Caco-2 (cell line): ENCODE measurements around the gene FASN. TPM values are rescaled to one million over a fixed set of nuclear protein-coding genes. Genes with fewer than 3 reads are reported as not detected.
A peak's percentile ranks its signal among the peaks of the same experiment; 100 is the strongest.

Experiments
- BruUV-seq: library from RNA; stranded (reverse); fragments of 400-500 nt; replicated peaks from 2 replicates; lab custom pipeline; 2021; lab: Mats Ljungman, UMichigan
- CTCF ChIA-PET: fragments of 300-600 bp; sonication (Branson Sonifier 250); formaldehyde crosslinking; loops from one replicate; lab custom pipeline; 2022; ENCODE audit warnings: antibody characterized with exemption; lab: Charles Lee
- POLR2A ChIA-PET: fragments of 300-600 bp; sonication (Branson Sonifier 250); formaldehyde crosslinking; loops from one replicate; lab custom pipeline; 2022; ENCODE audit warnings: antibody characterized with exemption; lab: Charles Lee
- DNase-seq, 2 experiments: peaks; one replicate each; pipeline versions ENCODE4 v3.0.0 to v3.0.0-alpha.2; 2020 to 2022
- H3K27me3 ChIP-seq: replicated peaks from 2 replicates; pipeline ENCODE4 v1.6.0; 2011; ENCODE audit warnings: low read length; ENCODE audit not compliant: control insufficient read depth, insufficient read depth
- H3K36me3 ChIP-seq: 2 replicates; pipeline ENCODE4 v1.5.1; 2011; ENCODE audit warnings: low read length; ENCODE audit not compliant: control insufficient read depth, insufficient read depth
- H3K4me1 ChIP-seq: fragments of 250-450 bp; sonication (Bioruptor Pico); 2 replicates; pipeline ENCODE4 v1.5.1; 2020; ENCODE audit warnings: mild to moderate bottlenecking
- H3K4me3 ChIP-seq: 2 replicates; pipeline ENCODE4 v1.5.1; 2011; ENCODE audit warnings: low read depth, mild to moderate bottlenecking, control low read depth, low read length
- H3K9me3 ChIP-seq: fragments of 250-450 bp; sonication (Bioruptor Pico); 2 replicates; pipeline ENCODE4 v1.5.1; 2020; ENCODE audit warnings: mild to moderate bottlenecking, moderate library complexity
- H3K27ac Mint-ChIP-seq: one replicate; pipeline ENCODE4 v1.8.0; 2022; ENCODE audit warnings: mixed read lengths; ENCODE audit not compliant: unreplicated experiment
- H3K27me3 Mint-ChIP-seq: one replicate; pipeline ENCODE4 v1.8.0; 2022; ENCODE audit warnings: mixed read lengths; ENCODE audit not compliant: insufficient read depth, unreplicated experiment
- H3K36me3 Mint-ChIP-seq: one replicate; pipeline ENCODE4 v1.8.0; 2022; ENCODE audit warnings: mild to moderate bottlenecking, mixed read lengths; ENCODE audit not compliant: insufficient read depth, unreplicated experiment
- H3K4me1 Mint-ChIP-seq: one replicate; pipeline ENCODE4 v1.8.0; 2022; ENCODE audit warnings: low read depth, mixed read lengths; ENCODE audit not compliant: unreplicated experiment
- H3K4me3 Mint-ChIP-seq: one replicate; pipeline ENCODE4 v1.8.0; 2022; ENCODE audit warnings: mild to moderate bottlenecking, moderate library complexity, mixed read lengths; ENCODE audit not compliant: unreplicated experiment
- H3K9me3 Mint-ChIP-seq: one replicate; pipeline ENCODE4 v1.8.0; 2022; ENCODE audit warnings: mixed read lengths; ENCODE audit not compliant: unreplicated experiment
- intact Hi-C: fragments of 100-400 bp; cut with micrococcal nuclease; formaldehyde crosslinking; loops from one replicate; pipeline ENCODE4 v1.10.0; 2022; ENCODE audit not compliant: unreplicated experiment
- total RNA-seq: library from RNA; stranded (reverse); gene quantifications from 2 replicates; pipeline ENCODE4 v1.2.3, GENCODE V29; 2022
- TF ChIP-seq, protein P1 (sequence below), 2 experiments: fragments of 200-600 bp in 1 of 2; IDR thresholded peaks; 1 replicate in 1 of 2; 2 replicates in 1 of 2; pipeline versions ENCODE4 v1.5.1 to v1.8.0; 2011 to 2022; ENCODE audit warnings: antibody characterized with exemption in 1 of 2, control low read depth in 1 of 2, inconsistent platforms in 1 of 2, low read depth in 1 of 2, low read length in 1 of 2, mild to moderate bottlenecking in 1 of 2, moderate library complexity in 1 of 2; ENCODE audit not compliant: insufficient read depth in 1 of 2, severe bottlenecking in 1 of 2, unreplicated experiment in 1 of 2

The FASN gene
- total RNA-seq, 1 experiment from 2014 or later = 330 TPM

DNA sequence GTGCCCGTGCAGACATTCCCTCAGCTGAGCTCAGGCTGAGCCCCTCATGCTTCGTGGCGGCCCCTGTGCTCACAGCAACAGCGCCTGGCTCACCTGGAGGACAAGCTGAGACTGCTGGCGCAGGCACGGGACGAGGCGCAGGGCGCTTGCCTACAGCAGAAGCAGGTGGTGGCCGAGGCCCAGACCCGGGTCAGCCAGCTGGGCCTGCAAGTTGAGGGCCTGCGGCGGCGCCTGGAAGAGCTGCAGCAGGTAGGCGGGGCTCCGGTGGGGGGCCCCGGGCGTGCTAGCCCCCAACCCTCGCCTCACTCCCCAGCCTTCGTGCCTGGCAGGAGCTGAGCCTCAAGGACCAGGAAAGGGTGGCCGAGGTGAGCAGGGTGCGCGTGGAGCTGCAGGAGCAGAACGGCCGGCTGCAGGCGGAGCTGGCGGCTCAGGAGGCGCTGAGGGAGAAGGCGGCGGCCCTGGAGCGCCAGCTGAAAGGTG is 68.0 kb downstream of the FASN start:
- ChIA-PET POLR2A (interaction anchor here (0.6 to 2.2 kb wide), 5 partner anchors 35 to 346 kb away, joined by 3 to 8 read pairs (median 4); partner anchors contain the start of genes ARL16, FASN, HGS and MCRIP1), CTCF (interaction anchor here (0.8 to 2.7 kb wide), 18 partner anchors 9 to 206 kb away, joined by 3 to 36 read pairs (median 4); partner anchors contain the start of genes CENPX and LRRC45)
- no peaks in the 10 kb centered on the region for H3K9me3 Mint-ChIP-seq
- TF ChIP-seq, protein P1, sequence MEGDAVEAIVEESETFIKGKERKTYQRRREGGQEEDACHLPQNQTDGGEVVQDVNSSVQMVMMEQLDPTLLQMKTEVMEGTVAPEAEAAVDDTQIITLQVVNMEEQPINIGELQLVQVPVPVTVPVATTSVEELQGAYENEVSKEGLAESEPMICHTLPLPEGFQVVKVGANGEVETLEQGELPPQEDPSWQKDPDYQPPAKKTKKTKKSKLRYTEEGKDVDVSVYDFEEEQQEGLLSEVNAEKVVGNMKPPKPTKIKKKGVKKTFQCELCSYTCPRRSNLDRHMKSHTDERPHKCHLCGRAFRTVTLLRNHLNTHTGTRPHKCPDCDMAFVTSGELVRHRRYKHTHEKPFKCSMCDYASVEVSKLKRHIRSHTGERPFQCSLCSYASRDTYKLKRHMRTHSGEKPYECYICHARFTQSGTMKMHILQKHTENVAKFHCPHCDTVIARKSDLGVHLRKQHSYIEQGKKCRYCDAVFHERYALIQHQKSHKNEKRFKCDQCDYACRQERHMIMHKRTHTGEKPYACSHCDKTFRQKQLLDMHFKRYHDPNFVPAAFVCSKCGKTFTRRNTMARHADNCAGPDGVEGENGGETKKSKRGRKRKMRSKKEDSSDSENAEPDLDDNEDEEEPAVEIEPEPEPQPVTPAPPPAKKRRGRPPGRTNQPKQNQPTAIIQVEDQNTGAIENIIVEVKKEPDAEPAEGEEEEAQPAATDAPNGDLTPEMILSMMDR (IDR thresholded peaks at IDR 0.05; ENCODE audit: insufficient read depth in 1 of 2, low read depth in 1 of 2, low read length in 1 of 2, severe bottlenecking in 1 of 2, unreplicated experiment in 1 of 2) = no peak
- no peaks in the 10 kb centered on the region for H3K27me3 ChIP-seq
- peaks cover 14% of the 10 kb centered on the region for H3K4me1 ChIP-seq
- peaks cover 34% of the 10 kb centered on the region for H3K36me3 Mint-ChIP-seq
- BruUV-seq = no TSS peak
- peak overlapping the region; percentile 64 for H3K4me3 ChIP-seq
- peak overlapping the region; percentile 85 for H3K4me3 Mint-ChIP-seq
- H3K9me3 ChIP-seq = no peaks in the 10 kb centered on the region
- peak overlapping the region; percentile 80 for H3K27ac Mint-ChIP-seq
- intact Hi-C loops = loop anchor here (1.0 kb wide), 1 partner anchor 124 kb away; no protein-coding TSS in a partner anchor
- no peak for DNase-seq
- H3K36me3 ChIP-seq = peaks cover 2% of the 10 kb centered on the region; the same call in 1 of the 2 replicates
- no peaks in the 10 kb centered on the region for H3K27me3 Mint-ChIP-seq
- peaks cover 14% of the 10 kb centered on the region for H3K4me1 Mint-ChIP-seq

DNA sequence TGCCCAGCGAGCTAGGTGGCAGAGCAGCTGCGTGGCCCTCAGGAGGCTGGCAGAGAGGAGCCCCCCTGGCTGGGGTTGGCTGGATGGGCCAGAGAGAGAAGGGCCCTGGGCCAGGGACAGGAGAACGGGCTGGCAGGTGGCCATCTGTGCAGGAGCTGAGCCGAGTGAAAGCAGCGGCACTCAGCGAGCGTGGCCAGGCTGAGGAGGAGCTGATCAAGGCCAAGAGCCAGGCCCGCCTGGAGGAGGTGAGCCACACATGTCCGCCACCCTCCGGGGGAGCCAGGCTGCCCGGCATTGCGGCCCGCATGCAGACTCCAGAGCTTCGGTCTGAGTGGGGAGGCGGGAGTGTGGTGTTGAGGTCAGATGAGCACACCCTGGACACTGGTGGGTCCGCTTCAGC is 68.6 kb downstream of the FASN start:
- Mint-ChIP-seq H3K9me3 (no peaks in the 10 kb centered on the region), H3K36me3 (peaks cover 35% of the 10 kb centered on the region), H3K4me3 (peak overlapping the region; percentile 85), H3K27ac (peak overlapping the region; percentile 26), H3K4me1 (peaks cover 12% of the 10 kb centered on the region), H3K27me3 (no peaks in the 10 kb centered on the region)
- Histone ChIP-seq H3K36me3 (peaks cover 2% of the 10 kb centered on the region; the same call in 1 of the 2 replicates), H3K4me3 (no peak overlapping the region), H3K4me1 (peaks cover 17% of the 10 kb centered on the region), H3K27me3 (no peaks in the 10 kb centered on the region), H3K9me3 (no peaks in the 10 kb centered on the region)
- no TSS peak for BruUV-seq
- CTCF ChIA-PET = interaction anchor here (1.2 to 2.7 kb wide), 3 partner anchors 8 to 75 kb away, joined by 3 to 36 read pairs (median 17); partner anchors contain the start of genes CENPX and LRRC45
- POLR2A ChIA-PET = no interaction called here
- TF ChIP-seq, protein P1 (IDR thresholded peaks at IDR 0.05; ENCODE audit: insufficient read depth in 1 of 2, low read depth in 1 of 2, low read length in 1 of 2, severe bottlenecking in 1 of 2, unreplicated experiment in 1 of 2) = no peak
- DNase-seq = no peak
- intact Hi-C loops = no loop called here

DNA sequence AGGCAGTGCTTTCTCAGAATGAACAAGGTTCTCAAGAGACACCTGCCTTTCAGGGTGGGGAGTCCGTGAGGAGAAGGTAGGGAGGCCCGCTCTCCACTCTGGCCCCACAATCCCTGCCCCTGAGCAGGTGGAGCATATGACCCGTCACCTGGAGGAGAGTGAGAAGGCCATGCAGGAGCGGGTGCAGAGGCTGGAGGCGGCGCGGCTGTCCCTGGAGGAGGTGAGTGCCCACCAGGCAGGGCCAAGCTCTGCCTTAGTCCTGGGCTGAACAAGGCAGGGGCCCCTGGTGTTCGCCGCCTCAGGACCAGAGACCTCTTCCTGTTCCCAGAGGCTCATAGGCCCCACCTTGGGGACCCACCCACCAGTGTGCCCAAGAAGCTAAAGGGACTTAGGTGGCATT is 69.1 kb downstream of the FASN start:
- POLR2A ChIA-PET = no interaction called here
- no TSS peak for BruUV-seq

More for the DNA sequence above, 69.1 kb downstream of the FASN start:
- H3K27me3 ChIP-seq = no peaks in the 10 kb centered on the region
- H3K36me3 ChIP-seq = peaks cover 2% of the 10 kb centered on the region; the same call in 1 of the 2 replicates
- peaks cover 40% of the 10 kb centered on the region for H3K36me3 Mint-ChIP-seq
- TF ChIP-seq, protein P1 (IDR thresholded peaks at IDR 0.05; ENCODE audit: insufficient read depth in 1 of 2, low read depth in 1 of 2, low read length in 1 of 2, severe bottlenecking in 1 of 2, unreplicated experiment in 1 of 2) = no peak
- peaks cover 21% of the 10 kb centered on the region for H3K4me1 ChIP-seq
- intact Hi-C loops = no loop called here
- peaks cover 12% of the 10 kb centered on the region for H3K4me1 Mint-ChIP-seq
- H3K4me3 ChIP-seq = no peak overlapping the region
- CTCF ChIA-PET = no interaction called here
- H3K9me3 Mint-ChIP-seq = no peaks in the 10 kb centered on the region
- H3K4me3 Mint-ChIP-seq = peak overlapping the region; percentile 85
- H3K27ac Mint-ChIP-seq = no peak overlapping the region
- H3K9me3 ChIP-seq = no peaks in the 10 kb centered on the region
- no peaks in the 10 kb centered on the region for H3K27me3 Mint-ChIP-seq
- DNase-seq = no peak

Other genes with a start within 250 kb of the FASN start
- gene P4HB, start 237.7 kb downstream of the FASN start, total RNA-seq = 895 and 958 TPM in 2 replicates
- 253 and 292 TPM in 2 replicates for gene ARHGDIA, start 226.9 kb downstream of the FASN start, total RNA-seq
- 248 and 252 TPM in 2 replicates for gene ALYREF, start 206.7 kb downstream of the FASN start, total RNA-seq
- 133 and 140 TPM in 2 replicates for gene ANAPC11, start 206.5 kb downstream of the FASN start, total RNA-seq
- 0.37 and 0.68 TPM in 2 replicates for gene NPB, start 196.0 kb downstream of the FASN start, total RNA-seq
- gene PCYT2, start 186.8 kb downstream of the FASN start, total RNA-seq = 125 and 151 TPM in 2 replicates
- 55.6 and 57.4 TPM in 2 replicates for gene SIRT7, start 180.1 kb downstream of the FASN start, total RNA-seq
- 28.9 and 29.1 TPM in 2 replicates for gene MAFG, start 170.5 kb downstream of the FASN start, total RNA-seq
- gene PYCR1, start 160.9 kb downstream of the FASN start, total RNA-seq = 200 and 203 TPM in 2 replicates
- not detected in 2 replicates for gene MYADML2, start 151.0 kb downstream of the FASN start, total RNA-seq
- gene NOTUM, start 137.0 kb downstream of the FASN start, total RNA-seq = 11.1 and 13.0 TPM in 2 replicates
- gene ASPSCR1, start 120.6 kb downstream of the FASN start, total RNA-seq = 58.0 and 59.2 TPM in 2 replicates
- 85.3 and 94.9 TPM in 2 replicates for gene CENPX, start 75.4 kb downstream of the FASN start, total RNA-seq
- gene LRRC45, start 74.9 kb downstream of the FASN start, total RNA-seq = 33.2 and 38.2 TPM in 2 replicates
- gene RAC3, start 66.6 kb downstream of the FASN start, total RNA-seq = 94.5 and 96.7 TPM in 2 replicates
- 197 and 208 TPM in 2 replicates for gene DCXR, start 60.5 kb downstream of the FASN start, total RNA-seq
- 33.0 and 35.5 TPM in 2 replicates for gene RFNG, start 46.4 kb downstream of the FASN start, total RNA-seq
- 185 and 195 TPM in 2 replicates for gene GPS1, start 46.3 kb downstream of the FASN start, total RNA-seq
- 129 TPM in 2 replicates for gene DUS1L, start 32.4 kb downstream of the FASN start, total RNA-seq
- 31.0 and 32.2 TPM in 2 replicates for gene CCDC57, start 114.6 kb upstream of the FASN start, total RNA-seq
- 13.1 and 13.7 TPM in 2 replicates for gene SLC16A3, start 130.8 kb upstream of the FASN start, total RNA-seq
- 196 TPM in 2 replicates for gene CSNK1D, start 175.5 kb upstream of the FASN start, total RNA-seq
- gene CD7, start 219.4 kb upstream of the FASN start, total RNA-seq = 0.37 and 0.93 TPM in 2 replicates
- 0.37 and 0.75 TPM in 2 replicates for gene SECTM1, start 235.5 kb upstream of the FASN start, total RNA-seq